Hepatic stellate cell (primary cell): Measurements from ENCODE around the gene PSMB8.

Experiments used
- DNase-seq: peaks from one replicate; pipeline ENCODE4 v3.0.0; 2011; ENCODE audit warnings: low spot score

Gene PSMB8

DNA sequence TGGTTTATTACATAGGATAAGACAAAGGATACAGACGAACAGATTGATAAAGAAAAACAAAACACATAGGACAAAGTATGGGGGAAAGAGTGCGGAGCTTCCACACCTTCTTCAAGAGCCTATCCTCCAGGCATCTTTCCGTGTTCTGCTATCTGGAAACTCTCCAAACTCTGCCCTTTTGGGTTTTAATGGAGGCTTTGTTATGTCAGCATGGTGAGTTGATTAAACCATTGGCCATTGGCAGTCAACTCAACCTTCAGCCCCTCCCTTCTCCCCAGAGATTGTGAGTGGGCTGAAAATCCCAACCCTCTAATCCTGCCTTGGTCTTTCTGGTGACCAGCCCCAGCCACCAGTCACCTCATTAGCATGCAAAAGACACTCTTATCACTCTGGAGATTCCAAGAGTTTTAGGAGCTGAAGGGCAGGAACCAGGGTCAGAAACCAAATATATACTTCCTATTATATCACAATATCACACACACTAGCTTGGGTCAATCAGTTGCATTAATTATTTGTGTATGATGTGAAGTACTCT lies 50.9 kb downstream of the PSMB8 start:
- no peak for DNase-seq
